Activated T-cell treated with anti-CD3 and anti-CD28 coated beads for 4 hours (primary cell): ENCODE measurements around the gene MRPS34.

Experiments
- DNase-seq: peaks from one replicate; pipeline ENCODE4 v3.0.0-alpha.2; 2020

The MRPS34 gene

GRCh38 chr16:1723450-1724147, 49.3 kb downstream of the MRPS34 start:
- no peak for DNase-seq
